BLaER1 (cell line): ENCODE measurements around the gene APC2.
A peak's percentile ranks its signal among the peaks of the same experiment; 100 is the strongest.

ENCODE experiments used
- H3K27ac ChIP-seq: shearing (Covaris generic); formaldehyde crosslinking; 2 replicates; pipeline ENCODE4 v1.8.1; 2022
- H3K27me3 ChIP-seq: shearing (Covaris generic); formaldehyde crosslinking; 2 replicates; pipeline ENCODE4 v1.8.1; 2022
- H3K36me3 ChIP-seq: shearing (Covaris generic); formaldehyde crosslinking; 2 replicates; pipeline ENCODE4 v1.8.1; 2022
- H3K4me1 ChIP-seq: shearing (Covaris generic); formaldehyde crosslinking; 2 replicates; pipeline ENCODE4 v1.8.1; 2022
- H3K4me2 ChIP-seq: shearing (Covaris generic); formaldehyde crosslinking; 2 replicates; pipeline ENCODE4 v1.8.1; 2022
- H3K4me3 ChIP-seq: shearing (Covaris generic); formaldehyde crosslinking; 2 replicates; pipeline ENCODE4 v1.8.1; 2022
- H3K9ac ChIP-seq: shearing (Covaris generic); formaldehyde crosslinking; 2 replicates; pipeline ENCODE4 v1.8.1; 2022
- H3K9me3 ChIP-seq: shearing (Covaris generic); formaldehyde crosslinking; 2 replicates; pipeline ENCODE4 v1.8.1; 2022
- H4K20me1 ChIP-seq: shearing (Covaris generic); formaldehyde crosslinking; 2 replicates; pipeline ENCODE4 v1.8.1; 2022
- Cebpa-rat ChIP-seq: shearing (Covaris generic); IDR thresholded peaks from 2 replicates; pipeline ENCODE4 v1.8.1; 2022

Gene APC2

GRCh38 chr19:1469255-1470054 lies 19.5 kb downstream of the APC2 start:
- Histone ChIP-seq H3K27me3 (peaks cover 90% of the 10 kb centered on the region), H3K4me3 (peak overlapping the region; percentile 64), H3K4me2 (peak overlapping the region; percentile 98), H3K9me3 (no peaks in the 10 kb centered on the region), H4K20me1 (peaks cover 100% of the 10 kb centered on the region), H3K9ac (peak overlapping the region; percentile 24; the same call in 1 of the 2 replicates), H3K27ac (no peak overlapping the region), H3K36me3 (peaks cover 33% of the 10 kb centered on the region), H3K4me1 (peaks cover 55% of the 10 kb centered on the region)
- no peak for TF ChIP-seq Cebpa-rat

GRCh38 chr19:1470055-1470304 lies 20.1 kb downstream of the APC2 start:
- Histone ChIP-seq H3K36me3 (peaks cover 39% of the 10 kb centered on the region), H3K4me2 (peak overlapping the region; percentile 98), H3K27me3 (peaks cover 86% of the 10 kb centered on the region), H4K20me1 (peaks cover 100% of the 10 kb centered on the region), H3K9ac (peak overlapping the region; percentile 19; the same call in 1 of the 2 replicates), H3K9me3 (no peaks in the 10 kb centered on the region), H3K4me1 (peaks cover 55% of the 10 kb centered on the region), H3K4me3 (peak overlapping the region; percentile 64), H3K27ac (no peak overlapping the region)
- no peak for TF ChIP-seq Cebpa-rat

DNA sequence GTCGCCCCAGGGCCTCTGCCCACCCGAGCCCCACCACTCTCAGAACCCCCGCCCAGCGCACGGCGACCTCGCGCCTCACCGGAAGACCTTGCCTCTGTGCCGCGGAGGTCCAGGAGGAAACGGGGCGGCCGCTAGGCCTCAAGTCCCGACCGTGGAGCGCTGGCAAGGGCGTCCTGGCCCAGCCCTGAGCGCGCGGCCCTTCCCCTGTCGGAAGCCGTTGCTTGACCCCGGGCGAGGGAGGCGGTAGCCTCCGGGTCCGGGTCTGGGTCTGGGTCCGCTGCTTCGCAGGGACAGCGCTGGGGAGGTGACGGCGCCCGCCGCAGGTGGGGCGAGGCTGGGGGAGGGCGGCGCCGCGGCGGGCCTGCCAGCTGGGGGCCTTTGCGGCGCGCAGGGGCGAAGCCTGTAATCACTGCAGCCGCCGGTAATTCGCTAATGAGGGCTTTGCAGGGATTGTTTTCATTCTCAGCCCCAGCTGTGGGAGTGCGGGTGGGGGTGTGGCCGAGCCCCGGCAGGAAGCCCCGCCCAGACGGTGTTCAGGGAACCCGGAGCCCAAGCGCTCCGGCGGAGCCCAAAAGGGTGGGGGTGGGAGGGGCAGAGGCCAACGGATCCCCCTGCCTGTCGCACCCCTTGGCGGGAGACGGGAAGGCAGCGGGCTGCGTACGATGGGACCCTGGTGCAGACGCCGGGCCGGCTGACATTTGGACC lies 20.5 kb downstream of the APC2 start:
- Histone ChIP-seq H3K9ac (peak overlapping the region; percentile 19; the same call in 1 of the 2 replicates), H4K20me1 (peaks cover 100% of the 10 kb centered on the region), H3K27ac (no peak overlapping the region), H3K4me2 (peak overlapping the region; percentile 98), H3K4me1 (peaks cover 55% of the 10 kb centered on the region), H3K36me3 (peaks cover 39% of the 10 kb centered on the region), H3K9me3 (no peaks in the 10 kb centered on the region), H3K4me3 (peak overlapping the region; percentile 64), H3K27me3 (peaks cover 81% of the 10 kb centered on the region)
- TF ChIP-seq Cebpa-rat, result no peak

DNA sequence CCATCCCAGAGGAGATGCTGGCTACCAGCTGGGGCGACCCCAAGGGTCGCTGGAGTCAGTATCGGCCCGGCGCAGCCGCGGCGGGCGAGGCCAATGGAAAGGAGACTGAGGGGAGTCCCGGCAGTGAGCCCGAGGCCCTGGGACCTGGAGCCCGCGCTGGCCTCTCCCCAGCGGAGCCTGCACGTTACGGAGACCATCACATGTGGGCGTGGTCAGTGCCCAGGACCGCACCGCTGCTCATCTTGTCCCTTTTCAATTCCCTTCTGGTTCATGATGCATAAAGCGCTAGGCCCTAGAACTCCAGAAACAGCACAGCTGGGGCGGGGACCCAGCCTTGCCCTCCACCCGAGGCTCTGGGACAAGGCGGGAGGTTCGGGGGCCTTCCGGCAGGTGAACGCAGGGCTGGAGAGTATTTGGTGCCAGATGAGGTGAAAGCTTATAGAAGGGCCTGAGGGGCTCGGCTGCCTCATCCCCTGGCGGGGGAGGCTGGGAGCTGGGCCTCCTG lies 21.1 kb downstream of the APC2 start:
- H3K27me3 ChIP-seq, result peaks cover 75% of the 10 kb centered on the region

DNA sequence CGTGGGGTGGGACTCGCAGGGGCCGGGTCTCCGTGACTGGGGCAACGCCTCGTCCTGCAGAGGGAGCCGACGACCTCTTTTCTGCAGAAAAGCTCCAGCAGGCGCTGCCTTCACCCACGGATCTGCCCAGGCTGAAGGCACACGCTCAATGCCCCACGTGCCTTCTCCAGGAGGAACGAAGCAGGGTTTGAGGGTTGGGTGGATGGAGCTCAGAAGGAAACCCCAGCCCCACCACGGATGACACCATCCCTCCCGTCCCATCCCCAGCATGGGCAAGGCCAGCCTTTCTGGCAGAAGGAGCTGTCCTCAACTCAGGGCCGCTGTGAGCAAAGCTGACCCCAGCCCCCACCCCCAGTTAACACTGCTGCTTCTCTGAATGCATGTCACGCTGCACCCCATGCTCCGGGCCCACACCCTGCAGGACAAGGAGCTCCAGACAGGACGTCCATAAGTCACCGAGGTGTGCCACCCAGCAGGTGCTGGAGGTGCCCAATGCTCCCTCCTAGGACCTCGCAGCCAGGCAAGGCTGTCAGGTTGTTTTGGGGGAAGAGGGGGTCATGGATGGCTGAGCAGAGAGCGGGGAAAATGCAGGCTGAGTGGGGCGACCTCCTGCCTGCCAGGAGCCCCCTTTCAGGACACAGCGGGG lies 21.7 kb downstream of the APC2 start:
- H3K27ac ChIP-seq, result no peak overlapping the region

More for the DNA sequence above, 21.1 kb downstream of the APC2 start:
- H4K20me1 ChIP-seq, result peaks cover 100% of the 10 kb centered on the region
- peak overlapping the region; percentile 98 for H3K4me2 ChIP-seq
- no peak overlapping the region for H3K27ac ChIP-seq
- 0 out of 2 replicates have a peak overlapping the region, but pooled peaks have one; percentile 11 for H3K9ac ChIP-seq
- H3K4me3 ChIP-seq, result peak overlapping the region; percentile 64
- peaks cover 39% of the 10 kb centered on the region for H3K36me3 ChIP-seq
- peaks cover 50% of the 10 kb centered on the region for H3K4me1 ChIP-seq
- no peak for TF ChIP-seq Cebpa-rat
- H3K9me3 ChIP-seq, result no peaks in the 10 kb centered on the region

DNA sequence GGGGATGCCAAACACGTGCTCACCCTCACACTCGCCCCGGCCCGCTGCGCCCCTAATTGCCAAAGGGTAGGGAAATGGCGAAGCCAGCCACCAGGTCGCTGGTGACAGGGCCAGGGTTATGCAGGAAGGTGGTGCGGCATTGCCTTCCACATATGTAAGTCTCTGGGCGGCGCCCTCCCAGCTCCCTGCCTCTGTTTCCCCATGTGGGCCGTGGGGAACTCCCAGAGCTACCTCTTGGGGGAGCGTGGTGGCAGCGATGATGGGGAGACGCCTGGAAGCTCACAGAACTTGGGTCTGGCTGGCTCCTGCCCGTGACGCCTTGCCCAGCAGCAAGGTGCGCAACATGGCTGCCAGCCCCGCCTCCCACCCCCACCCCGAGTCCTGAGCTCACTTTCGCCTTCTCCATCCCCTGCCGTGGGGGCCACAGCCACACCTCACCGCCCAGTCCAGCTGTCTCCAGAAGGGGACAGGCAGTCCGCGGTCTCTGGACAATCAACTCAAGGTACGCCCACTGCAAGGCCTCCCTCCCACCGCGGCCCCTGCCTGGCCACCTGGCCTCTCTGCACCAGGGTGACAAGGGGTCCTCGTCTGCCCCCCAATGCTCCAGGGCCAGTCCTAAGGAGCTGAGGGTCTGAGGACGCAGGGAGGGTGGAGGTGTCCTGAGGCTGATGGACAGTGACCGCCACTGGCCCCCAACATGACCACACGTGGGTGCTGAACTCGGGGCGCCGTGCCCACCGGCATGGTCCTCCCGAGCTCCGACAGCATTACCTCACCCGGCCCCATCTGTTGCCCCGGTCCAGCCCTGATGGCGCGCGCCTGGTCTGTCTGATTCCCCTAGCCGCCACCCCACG lies 22.5 kb downstream of the APC2 start:
- peaks cover 43% of the 10 kb centered on the region for H3K36me3 ChIP-seq
- H3K27me3 ChIP-seq, result peaks cover 61% of the 10 kb centered on the region

More for the DNA sequence above, 21.7 kb downstream of the APC2 start:
- Histone ChIP-seq H3K4me1 (peaks cover 49% of the 10 kb centered on the region), H3K4me2 (peak overlapping the region; percentile 98), H3K36me3 (peaks cover 39% of the 10 kb centered on the region), H3K27me3 (peaks cover 69% of the 10 kb centered on the region), H4K20me1 (peaks cover 100% of the 10 kb centered on the region), H3K4me3 (peak overlapping the region; percentile 64), H3K9ac (no peak overlapping the region), H3K9me3 (no peaks in the 10 kb centered on the region)
- no peak for TF ChIP-seq Cebpa-rat

GRCh38 chr19:1473085-1473851 lies 23.3 kb downstream of the APC2 start:
- no peak overlapping the region for H3K4me3 ChIP-seq
- peaks cover 43% of the 10 kb centered on the region for H3K36me3 ChIP-seq
- H3K27ac ChIP-seq, result no peak overlapping the region
- peaks cover 55% of the 10 kb centered on the region for H3K4me1 ChIP-seq
- H4K20me1 ChIP-seq, result peaks cover 100% of the 10 kb centered on the region
- no peak for TF ChIP-seq Cebpa-rat
- no peak overlapping the region for H3K9ac ChIP-seq
- no peak overlapping the region for H3K4me2 ChIP-seq
- peaks cover 53% of the 10 kb centered on the region for H3K27me3 ChIP-seq
- H3K9me3 ChIP-seq, result no peaks in the 10 kb centered on the region

More for the DNA sequence above, 22.5 kb downstream of the APC2 start:
- peaks cover 100% of the 10 kb centered on the region for H4K20me1 ChIP-seq
- H3K4me1 ChIP-seq, result peaks cover 53% of the 10 kb centered on the region
- H3K9me3 ChIP-seq, result no peaks in the 10 kb centered on the region
- no peak overlapping the region for H3K9ac ChIP-seq
- TF ChIP-seq Cebpa-rat, result no peak
- no peak overlapping the region for H3K4me3 ChIP-seq
- no peak overlapping the region for H3K27ac ChIP-seq
- peak overlapping the region; percentile 98 for H3K4me2 ChIP-seq

- no peak for TF ChIP-seq Cebpa-rat
- Histone ChIP-seq H3K4me1 (peaks cover 48% of the 10 kb centered on the region), H3K9ac (no peak overlapping the region), H3K27ac (no peak overlapping the region), H4K20me1 (peaks cover 94% of the 10 kb centered on the region), H3K27me3 (peaks cover 43% of the 10 kb centered on the region), H3K36me3 (peaks cover 43% of the 10 kb centered on the region), H3K9me3 (no peaks in the 10 kb centered on the region), H3K4me2 (no peak overlapping the region), H3K4me3 (no peak overlapping the region)
These were observed 24.3 kb downstream of the APC2 start for GRCh38 chr19:1474011-1474764.
